Smooth muscle cell (in vitro differentiated cells): Measurements from ENCODE around the gene GBX2. TPM values are rescaled to one million over a fixed set of nuclear protein-coding genes. Genes with fewer than 3 reads are reported as not detected.

Experiments
- DNase-seq: peaks from one replicate; lab custom pipeline; 2025; ENCODE audit not compliant: unreplicated experiment; lab: John Stamatoyannopoulos, UW
- H2AFZ ChIP-seq: fragments of 200-600 bp; sonication (generic); 2 replicates; pipeline ENCODE4 v1.6.0; 2016; ENCODE audit warnings: antibody characterized with exemption, low read depth, mild to moderate bottlenecking
- H3F3A ChIP-seq: fragments of 200-600 bp; sonication (generic); 2 replicates; pipeline ENCODE4 v1.6.0; 2017; ENCODE audit warnings: antibody characterized with exemption, low read depth
- H3K27ac ChIP-seq: fragments of 200-600 bp; sonication (generic); 2 replicates; pipeline ENCODE4 v1.5.1; 2016; ENCODE audit warnings: low read depth, mild to moderate bottlenecking
- H3K27me3 ChIP-seq: fragments of 200-600 bp; sonication (generic); 2 replicates; pipeline ENCODE4 v1.6.1; 2016; ENCODE audit warnings: low read depth, mild to moderate bottlenecking
- H3K36me3 ChIP-seq: fragments of 200-600 bp; sonication (generic); 2 replicates; pipeline ENCODE4 v1.5.1; 2016; ENCODE audit warnings: low read depth
- H3K4me1 ChIP-seq: fragments of 200-600 bp; sonication (generic); 2 replicates; pipeline ENCODE4 v1.5.1; 2016; ENCODE audit warnings: low read depth
- H3K4me2 ChIP-seq: fragments of 200-600 bp; sonication (generic); 2 replicates; pipeline ENCODE4 v1.6.0; 2016; ENCODE audit warnings: mild to moderate bottlenecking
- H3K4me3 ChIP-seq: fragments of 200-600 bp; sonication (generic); 2 replicates; pipeline ENCODE4 v1.5.1; 2016; ENCODE audit warnings: mild to moderate bottlenecking
- H3K79me2 ChIP-seq: fragments of 200-600 bp; sonication (generic); 2 replicates; pipeline ENCODE4 v1.6.0; 2016; ENCODE audit warnings: low read depth, mild to moderate bottlenecking
- H3K9ac ChIP-seq: fragments of 200-600 bp; sonication (generic); 2 replicates; pipeline ENCODE4 v1.6.0; 2016; ENCODE audit warnings: low read depth
- H3K9me3 ChIP-seq: fragments of 200-600 bp; sonication (generic); replicated peaks from 2 replicates; pipeline ENCODE4 v1.5.1; 2016; ENCODE audit warnings: low read depth
- H4K20me1 ChIP-seq: fragments of 200-600 bp; sonication (generic); 2 replicates; pipeline ENCODE4 v1.6.0; 2016; ENCODE audit warnings: low read depth
- CTCF ChIP-seq: fragments of 200-600 bp; sonication (generic); IDR thresholded peaks from 2 replicates; pipeline ENCODE4 v1.5.1; 2017; ENCODE audit warnings: borderline replicate concordance, mild to moderate bottlenecking, antibody characterized with exemption; ENCODE audit not compliant: insufficient read depth, poor library complexity, severe bottlenecking
- WGBS: methylation state at CpG from one replicate; pipeline ENCODE4 v1.1.7; 2016; ENCODE audit warnings: low lambda C conversion rate; 5-methylcytosine and 5-hydroxymethylcytosine counted together
- polyA plus RNA-seq: library from polyadenylated mRNA; unstranded; fragments of >200 nt; fragmentation: Nextera tagmentation; extraction: Ambion mirVana; gene quantifications from 2 replicates; pipeline ENCODE4 v1.2.1, GENCODE V29; 2016
- total RNA-seq: library from RNA; depleted of rRNA; stranded (reverse); fragments of >200 nt; gene quantifications from 2 replicates; pipeline ENCODE4 v1.2.3, GENCODE V29; 2014

The GBX2 gene
- not detected in 2 replicates for total RNA-seq
- polyA plus RNA-seq = 0.27 TPM in 1 of 2 replicates, not detected in the other

- 2% methylated on average over 94 of the region's 105 CpGs for WGBS
- H3K9me3 ChIP-seq = no peaks in the 10 kb centered on the region
- no peak within 1 kb of the TSS for H2AFZ ChIP-seq
- H3K27ac ChIP-seq = no peak within 1 kb of the TSS
- H3K9ac ChIP-seq = no peak within 1 kb of the TSS
- H4K20me1 ChIP-seq = no peaks in the 10 kb centered on the region
- peaks cover 100% of the 10 kb centered on the region for H3K27me3 ChIP-seq
- no peaks in the 10 kb centered on the region for H3K36me3 ChIP-seq
- peaks cover 54% of the 10 kb centered on the region for H3K4me1 ChIP-seq
- H3K79me2 ChIP-seq = no peaks in the 10 kb centered on the region
- TF ChIP-seq CTCF = no peak
- H3K4me3 ChIP-seq = peak within 1 kb of the TSS; percentile 48
- DNase-seq = no peak
- H3F3A ChIP-seq = no peaks in the 10 kb centered on the region
- peak within 1 kb of the TSS; percentile 97 for H3K4me2 ChIP-seq
Measured at GRCh38 chr2:236168110-236169080, at the start of gene GBX2. TSS of gene GBX2 (minus strand) at chr2:236168386. CDS start at chr2:236167971, 415 bp downstream.

GRCh38 chr2:236217926-236218325 lies 49.7 kb upstream of the GBX2 start:
- no peak overlapping the region for H3K27ac ChIP-seq
- H3K9me3 ChIP-seq = no peaks in the 10 kb centered on the region
- H3F3A ChIP-seq = no peaks in the 10 kb centered on the region
- no peaks in the 10 kb centered on the region for H3K79me2 ChIP-seq
- no peak overlapping the region for H3K4me2 ChIP-seq
- no peak for DNase-seq
- H3K4me1 ChIP-seq = no peaks in the 10 kb centered on the region
- no peak overlapping the region for H3K4me3 ChIP-seq
- H3K36me3 ChIP-seq = no peaks in the 10 kb centered on the region
- WGBS = 82% methylated on average over 4 of the region's 4 CpGs
- TF ChIP-seq CTCF = no peak
- H3K9ac ChIP-seq = no peak overlapping the region
- no peaks in the 10 kb centered on the region for H3K27me3 ChIP-seq
- no peaks in the 10 kb centered on the region for H4K20me1 ChIP-seq
- no peak overlapping the region for H2AFZ ChIP-seq

GRCh38 chr2:236216711-236217110 lies 48.5 kb upstream of the GBX2 start:
- H3K27me3 ChIP-seq = no peaks in the 10 kb centered on the region
- no peak overlapping the region for H3K4me3 ChIP-seq
- no peak overlapping the region for H3K4me2 ChIP-seq
- no peaks in the 10 kb centered on the region for H3K36me3 ChIP-seq
- DNase-seq = no peak
- no peaks in the 10 kb centered on the region for H3K9me3 ChIP-seq
- no peak overlapping the region for H2AFZ ChIP-seq
- H3K79me2 ChIP-seq = no peaks in the 10 kb centered on the region
- no peak for TF ChIP-seq CTCF
- no peak overlapping the region for H3K9ac ChIP-seq
- H4K20me1 ChIP-seq = no peaks in the 10 kb centered on the region
- WGBS = over 99% methylated on average over 7 of the region's 7 CpGs
- H3F3A ChIP-seq = no peaks in the 10 kb centered on the region
- no peak overlapping the region for H3K27ac ChIP-seq
- no peaks in the 10 kb centered on the region for H3K4me1 ChIP-seq
